T-helper 2 cell (primary cell): ENCODE measurements around the gene CTBS.

Experiments used
- DNase-seq, 5 experiments: peaks; one replicate each; pipeline versions ENCODE4 v3.0.0 to v3.0.0-alpha.2; 2012 to 2022

CTBS gene

GRCh38 chr1:84505493-84506001 is 68.7 kb downstream of the CTBS start:
- DNase-seq: peak in 1 of 5 experiments; percentile 6

GRCh38 chr1:84504580-84505492 is 69.4 kb downstream of the CTBS start:
- DNase-seq: peak in 1 of 5 experiments; percentile 15

- no peak for DNase-seq
Measured at GRCh38 chr1:84502927-84503326, 71.3 kb downstream of the CTBS start.
